H1 (cell line): ENCODE measurements around the gene MRPS5. TPM values are rescaled to one million over a fixed set of nuclear protein-coding genes. Genes with fewer than 3 reads are reported as not detected.

Experiments used
- HDAC6 ChIP-seq: IDR thresholded peaks from one replicate; pipeline ENCODE4 v1.7.1; 2012; ENCODE audit warnings: low read depth, mild to moderate bottlenecking, inconsistent platforms, low read length, moderate library complexity
- JUND ChIP-seq: IDR thresholded peaks from 2 replicates; pipeline ENCODE4 v1.6.1; 2011; ENCODE audit warnings: mild to moderate bottlenecking, improper control_type of control experiment, low read length
- TEAD4 ChIP-seq: IDR thresholded peaks from 2 replicates; pipeline ENCODE4 v1.6.1; 2012; ENCODE audit warnings: low read depth, low read length, inconsistent platforms, mixed read lengths
- polyA plus RNA-seq, 7 experiments: library from polyadenylated mRNA; depleted of rRNA in 3 of 7; stranded (reverse) in 5 of 7; unstranded in 2 of 7; fragments of >200 nt in 5 of 7; fragments of 200-250 nt in 2 of 7; gene quantifications; 1 replicate in 5 of 7; 2 replicates in 1 of 7; 4 replicates in 1 of 7; pipeline versions ENCODE4 v1.2.1 to v1.2.3, GENCODE V29; 2011 to 2013; ENCODE audit warnings: missing spikeins in 2 of 7, mixed read lengths in 2 of 7
- total RNA-seq: library from RNA; stranded (reverse); fragmentation: NEBNext Ultra II Directional; extraction: Animal tissue kit (Norgen Biotek cat#: 25700); gene quantifications from 2 replicates; pipeline ENCODE4 v1.2.1, GENCODE V29; 2021

Gene MRPS5
- total and polyA plus RNA-seq, 2 of the 8 experiments (the other 6 are each of a cell fraction or from before 2014, with no cell fraction given): 36.7 to 53.0 TPM

GRCh38 chr2:95062242-95063085 is 59.1 kb downstream of the MRPS5 start (continued):
- TF ChIP-seq TEAD4 (no peak), JUND (no peak), HDAC6 (no peak)
- TF ChIP-seq, all 59 proteins: peak for 0
